DMS53 (cell line): Measurements from ENCODE around the gene IFT122.

Experiments
- DNase-seq: peaks from one replicate; lab custom pipeline; 2025; lab: John Stamatoyannopoulos, UW

Gene IFT122

GRCh38 chr3:129519449-129519848 is 79.4 kb downstream of the IFT122 start:
- no peak for DNase-seq

GRCh38 chr3:129519896-129520715 is 80.1 kb downstream of the IFT122 start:
- DNase-seq = no peak

- DNase-seq = no peak
Observed at GRCh38 chr3:129520960-129521359, 80.9 kb downstream of the IFT122 start.

- no peak for DNase-seq
Observed at GRCh38 chr3:129521611-129522010, 81.6 kb downstream of the IFT122 start.

GRCh38 chr3:129522953-129523352 is 82.9 kb downstream of the IFT122 start:
- DNase-seq = no peak

GRCh38 chr3:129524081-129524480 is 84.1 kb downstream of the IFT122 start:
- no peak for DNase-seq

- no peak for DNase-seq
Observed at GRCh38 chr3:129525341-129525968, 85.4 kb downstream of the IFT122 start.

GRCh38 chr3:129526121-129526900 is 86.3 kb downstream of the IFT122 start:
- DNase-seq = no peak

GRCh38 chr3:129527262-129527661 is 87.2 kb downstream of the IFT122 start:
- no peak for DNase-seq

- DNase-seq = no peak
Observed at GRCh38 chr3:129528589-129529100, 88.6 kb downstream of the IFT122 start, which contains the start of gene RHO. Gene RHO (plus strand): TSS chr3:129528639. CDS start chr3:129528734, 95 bp downstream.

GRCh38 chr3:129529436-129530210 is 89.6 kb downstream of the IFT122 start:
- DNase-seq = no peak

- no peak for DNase-seq
Observed at GRCh38 chr3:129530251-129530791, 90.3 kb downstream of the IFT122 start.

GRCh38 chr3:129530821-129531220 is 90.8 kb downstream of the IFT122 start:
- no peak for DNase-seq

- DNase-seq = no peak
Observed at GRCh38 chr3:129531699-129532098, 91.7 kb downstream of the IFT122 start.

- DNase-seq = no peak
Observed at GRCh38 chr3:129532261-129532660, 92.2 kb downstream of the IFT122 start.

- DNase-seq = no peak
Observed at GRCh38 chr3:129533406-129533805, 93.4 kb downstream of the IFT122 start.

- DNase-seq = no peak
Observed at GRCh38 chr3:129534428-129535027, 94.5 kb downstream of the IFT122 start.

- DNase-seq = no peak
Observed at GRCh38 chr3:129535075-129535474, 95.1 kb downstream of the IFT122 start.

- peak; percentile 18 for DNase-seq
Observed at GRCh38 chr3:129536374-129536667, 96.3 kb downstream of the IFT122 start.

- DNase-seq = no peak
Observed at GRCh38 chr3:129536804-129537203, 96.8 kb downstream of the IFT122 start.

- no peak for DNase-seq
Observed at GRCh38 chr3:129539206-129539605, 99.2 kb downstream of the IFT122 start.
